Measurements from ENCODE around the gene SLC25A28. TPM values are rescaled to one million over a fixed set of nuclear protein-coding genes. Genes with fewer than 3 reads are reported as not detected.
"Not testable (repeated sequence)": the region's sequence is repeated elsewhere in the genome, so short reads cannot be mapped to it uniquely, and the experiment has no call there.

SLC25A28 gene
- total RNA-seq, 2 donors from 2014 or later: 43.4 to 58.7 TPM

GRCh38 chr10:99619090-99619800 is 994 bp downstream of the SLC25A28 start:
- Mint-ChIP-seq H3K4me3 (peak overlapping the region; percentile 86), H3K27ac (peak overlapping the region; percentile 62 to 80), H3K4me1 (ENCODE audit: low read depth in 2 of 2) (peaks cover 30 to 39% of the 10 kb centered on the region in 2 donors), H3K27me3 (no peaks in the 10 kb centered on the region), H3K9me3 (no peaks in the 10 kb centered on the region), H3K36me3 (peaks cover 10% of the 10 kb centered on the region)
- DNase-seq (ENCODE audit: low spot score) (no peak), ATAC-seq (no peak)

- Mint-ChIP-seq H3K9me3 (no peaks in the 10 kb centered on the region), H3K36me3 (peaks cover 10% of the 10 kb centered on the region), H3K4me3 (peak overlapping the region; percentile 86), H3K27ac (peak overlapping the region in 1 of 2 donors; percentile 22), H3K4me1 (ENCODE audit: low read depth in 2 of 2) (peaks cover 30 to 39% of the 10 kb centered on the region in 2 donors), H3K27me3 (no peaks in the 10 kb centered on the region)
- ATAC-seq (no peak), DNase-seq (ENCODE audit: low spot score) (no peak)
Observed at GRCh38 chr10:99617696-99618095, 2.5 kb downstream of the SLC25A28 start.

- DNase-seq (ENCODE audit: low spot score) (no peak), ATAC-seq (no peak)
- no peaks in the 10 kb centered on the region for H3K9me3 Mint-ChIP-seq
- peaks cover 16% of the 10 kb centered on the region for H3K36me3 Mint-ChIP-seq
- peaks cover 26 to 35% of the 10 kb centered on the region in 2 donors for H3K4me1 Mint-ChIP-seq (ENCODE audit: low read depth in 2 of 2)
- H3K27me3 Mint-ChIP-seq: no peaks in the 10 kb centered on the region
- H3K4me3 Mint-ChIP-seq: no peak overlapping the region
- peak overlapping the region in 1 of 2 donors; percentile 2 for H3K27ac Mint-ChIP-seq
Observed at GRCh38 chr10:99615426-99615825, 4.8 kb downstream of the SLC25A28 start.

GRCh38 chr10:99612167-99612831 is 7.9 kb downstream of the SLC25A28 start:
- Mint-ChIP-seq H3K4me1 (ENCODE audit: low read depth in 2 of 2) (peaks cover 12 to 17% of the 10 kb centered on the region in 2 donors), H3K27ac (peak overlapping the region; percentile 25 to 49), H3K4me3 (no peak overlapping the region)

GRCh38 chr10:99611326-99611725 is 8.9 kb downstream of the SLC25A28 start:
- no peak for ATAC-seq
- peaks cover 12% of the 10 kb centered on the region for H3K36me3 Mint-ChIP-seq
- no peak overlapping the region for H3K27ac Mint-ChIP-seq

More at GRCh38 chr10:99612167-99612831, 7.9 kb downstream of the SLC25A28 start:
- Mint-ChIP-seq H3K27me3 (no peaks in the 10 kb centered on the region), H3K36me3 (peaks cover 12% of the 10 kb centered on the region), H3K9me3 (no peaks in the 10 kb centered on the region)
- ATAC-seq: no peak
- peak; percentile 80 for DNase-seq (ENCODE audit: low spot score)

GRCh38 chr10:99610221-99610620 is 10.0 kb downstream of the SLC25A28 start:
- DNase-seq (ENCODE audit: low spot score) (no peak), ATAC-seq (no peak)
- H3K36me3 Mint-ChIP-seq: peaks cover 12% of the 10 kb centered on the region
- H3K27me3 Mint-ChIP-seq: no peaks in the 10 kb centered on the region
- H3K4me1 Mint-ChIP-seq (ENCODE audit: low read depth in 2 of 2): peaks cover 7 to 11% of the 10 kb centered on the region in 2 donors
- no peak overlapping the region for H3K4me3 Mint-ChIP-seq
- H3K27ac Mint-ChIP-seq: no peak overlapping the region
- H3K9me3 Mint-ChIP-seq: no peaks in the 10 kb centered on the region

More at GRCh38 chr10:99611326-99611725, 8.9 kb downstream of the SLC25A28 start:
- H3K4me1 Mint-ChIP-seq (ENCODE audit: low read depth in 2 of 2): peaks cover 12 to 17% of the 10 kb centered on the region in 2 donors
- no peak overlapping the region for H3K4me3 Mint-ChIP-seq
- no peak for DNase-seq (ENCODE audit: low spot score)
- H3K9me3 Mint-ChIP-seq: no peaks in the 10 kb centered on the region
- H3K27me3 Mint-ChIP-seq: no peaks in the 10 kb centered on the region

GRCh38 chr10:99609186-99609585 is 11.1 kb downstream of the SLC25A28 start:
- ATAC-seq: no peak
- H3K36me3 Mint-ChIP-seq: peaks cover 12% of the 10 kb centered on the region
- no peak overlapping the region for H3K4me3 Mint-ChIP-seq
- H3K27me3 Mint-ChIP-seq: no peaks in the 10 kb centered on the region
- DNase-seq (ENCODE audit: low spot score): no peak
- no peaks in the 10 kb centered on the region for H3K9me3 Mint-ChIP-seq
- H3K27ac Mint-ChIP-seq: no peak overlapping the region
- peaks cover 7 to 11% of the 10 kb centered on the region in 2 donors for H3K4me1 Mint-ChIP-seq (ENCODE audit: low read depth in 2 of 2)

- H3K4me1 Mint-ChIP-seq (ENCODE audit: low read depth in 2 of 2): peaks cover 0 to 4% of the 10 kb centered on the region in 2 donors
- H3K9me3 Mint-ChIP-seq: no peaks in the 10 kb centered on the region
- ATAC-seq (no peak), DNase-seq (ENCODE audit: low spot score) (no peak)
- H3K36me3 Mint-ChIP-seq: peaks cover 6% of the 10 kb centered on the region
- H3K27me3 Mint-ChIP-seq: peaks cover 3 to 8% of the 10 kb centered on the region in 2 donors
- H3K27ac Mint-ChIP-seq: no peak overlapping the region
- no peak overlapping the region for H3K4me3 Mint-ChIP-seq
Observed at GRCh38 chr10:99605351-99605750, 14.9 kb downstream of the SLC25A28 start.

GRCh38 chr10:99604862-99605261 is 15.4 kb downstream of the SLC25A28 start:
- no peak for DNase-seq (ENCODE audit: low spot score)
- Mint-ChIP-seq H3K27ac (no peak overlapping the region), H3K4me1 (ENCODE audit: low read depth in 2 of 2) (peaks cover 0 to 4% of the 10 kb centered on the region in 2 donors), H3K27me3 (peaks cover 3 to 13% of the 10 kb centered on the region in 2 donors), H3K4me3 (no peak overlapping the region), H3K36me3 (peaks cover 6% of the 10 kb centered on the region), H3K9me3 (no peaks in the 10 kb centered on the region)
- ATAC-seq: no peak

GRCh38 chr10:99598781-99599509 is 21.3 kb downstream of the SLC25A28 start:
- Mint-ChIP-seq H3K4me1 (ENCODE audit: low read depth in 2 of 2) (no peaks in the 10 kb centered on the region), H3K27ac (no peak overlapping the region), H3K9me3 (no peaks in the 10 kb centered on the region), H3K36me3 (no peaks in the 10 kb centered on the region), H3K27me3 (peaks cover 8 to 16% of the 10 kb centered on the region in 2 donors), H3K4me3 (no peak overlapping the region)
- ATAC-seq (no peak), DNase-seq (ENCODE audit: low spot score) (no peak)

- Mint-ChIP-seq H3K27ac (no peak overlapping the region), H3K4me1 (ENCODE audit: low read depth in 2 of 2) (no peaks in the 10 kb centered on the region), H3K9me3 (no peaks in the 10 kb centered on the region), H3K27me3 (peaks cover 8 to 16% of the 10 kb centered on the region in 2 donors), H3K4me3 (no peak overlapping the region), H3K36me3 (no peaks in the 10 kb centered on the region)
- DNase-seq (ENCODE audit: low spot score) (no peak), ATAC-seq (no peak)
Observed at GRCh38 chr10:99598011-99598410, 22.2 kb downstream of the SLC25A28 start.

- not testable (repeated sequence) for H3K27ac Mint-ChIP-seq; H3K36me3 Mint-ChIP-seq; H3K4me1 Mint-ChIP-seq (ENCODE audit: low read depth in 2 of 2); ATAC-seq; H3K4me3 Mint-ChIP-seq; DNase-seq (ENCODE audit: low spot score); H3K9me3 Mint-ChIP-seq
- H3K27me3 Mint-ChIP-seq: peaks cover 5 to 11% of the 10 kb centered on the region in 2 donors
Observed at GRCh38 chr10:99596708-99597107, 23.5 kb downstream of the SLC25A28 start.

- ATAC-seq: peak in 1 of 2 donors; percentile 31
- Mint-ChIP-seq H3K4me3 (no peak overlapping the region), H3K27me3 (peaks cover 5 to 8% of the 10 kb centered on the region in 2 donors), H3K36me3 (no peaks in the 10 kb centered on the region), H3K9me3 (no peaks in the 10 kb centered on the region), H3K27ac (no peak overlapping the region), H3K4me1 (ENCODE audit: low read depth in 2 of 2) (no peaks in the 10 kb centered on the region)
- no peak for DNase-seq (ENCODE audit: low spot score)
Observed at GRCh38 chr10:99595770-99596465, 24.3 kb downstream of the SLC25A28 start.

Data from natural killer cell treated with Interleukin-12 subunit alpha and Interleukin-12 subunit beta and Interleukin-15 and Interleukin-18, amount 100 ng/mL, for 72 hours (primary cell).